Measurements from ENCODE around the gene MRM1. TPM values are rescaled to one million over a fixed set of nuclear protein-coding genes. Genes with fewer than 3 reads are reported as not detected.
A peak's percentile ranks its signal among the peaks of the same experiment; 100 is the strongest.

Gene MRM1, protein sequence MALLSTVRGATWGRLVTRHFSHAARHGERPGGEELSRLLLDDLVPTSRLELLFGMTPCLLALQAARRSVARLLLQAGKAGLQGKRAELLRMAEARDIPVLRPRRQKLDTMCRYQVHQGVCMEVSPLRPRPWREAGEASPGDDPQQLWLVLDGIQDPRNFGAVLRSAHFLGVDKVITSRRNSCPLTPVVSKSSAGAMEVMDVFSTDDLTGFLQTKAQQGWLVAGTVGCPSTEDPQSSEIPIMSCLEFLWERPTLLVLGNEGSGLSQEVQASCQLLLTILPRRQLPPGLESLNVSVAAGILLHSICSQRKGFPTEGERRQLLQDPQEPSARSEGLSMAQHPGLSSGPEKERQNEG
- 5.1 to 5.6 TPM (median 5.4 TPM) in 3 replicates for total RNA-seq

DNA sequence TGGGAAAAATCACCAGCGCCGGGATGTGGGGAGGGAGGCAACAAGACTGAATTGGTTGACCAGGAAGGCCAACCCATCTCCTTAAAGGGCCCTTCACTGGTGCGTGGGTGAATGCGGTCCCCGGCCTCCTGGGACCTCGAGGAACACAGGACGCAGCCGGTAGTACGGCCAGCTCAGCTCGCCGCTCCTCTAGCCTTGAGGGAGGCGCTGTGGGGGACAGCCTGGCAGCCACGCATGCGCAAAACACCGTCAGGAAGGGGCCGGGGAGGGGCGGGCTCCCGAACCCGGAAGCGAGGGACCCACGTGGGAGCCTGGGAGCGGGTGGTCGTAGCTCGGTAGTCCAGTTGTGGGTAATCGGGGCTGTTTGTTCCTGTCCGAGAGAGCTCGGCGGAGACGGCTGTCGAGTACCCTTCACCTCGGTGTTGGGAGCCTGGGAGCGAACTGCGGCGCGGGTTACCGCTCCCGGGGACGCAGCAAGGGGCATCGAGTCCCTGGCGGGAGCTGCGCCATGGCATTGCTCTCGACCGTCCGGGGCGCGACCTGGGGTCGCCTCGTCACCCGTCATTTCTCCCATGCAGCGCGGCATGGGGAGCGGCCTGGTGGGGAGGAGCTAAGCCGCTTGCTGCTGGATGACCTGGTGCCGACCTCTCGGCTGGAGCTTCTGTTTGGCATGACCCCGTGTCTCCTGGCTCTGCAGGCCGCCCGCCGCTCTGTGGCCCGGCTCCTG, at the start of gene MRM1:
Gene MRM1, plus strand, starts transcription at position 281 of the 727 bp plus-strand sequence. Its CDS starts 228 bp downstream, at position 509.
- Mint-ChIP-seq H3K4me3 (peak within 1 kb of the TSS; percentile 82), H3K27me3 (ENCODE audit: low read depth) (no peaks in the 10 kb centered on the region), H3K4me1 (peaks cover 22% of the 10 kb centered on the region), H3K27ac (peak within 1 kb of the TSS; percentile 81), H3K36me3 (no peaks in the 10 kb centered on the region), H3K9me3 (no peaks in the 10 kb centered on the region)
- TF ChIP-seq, protein P1, sequence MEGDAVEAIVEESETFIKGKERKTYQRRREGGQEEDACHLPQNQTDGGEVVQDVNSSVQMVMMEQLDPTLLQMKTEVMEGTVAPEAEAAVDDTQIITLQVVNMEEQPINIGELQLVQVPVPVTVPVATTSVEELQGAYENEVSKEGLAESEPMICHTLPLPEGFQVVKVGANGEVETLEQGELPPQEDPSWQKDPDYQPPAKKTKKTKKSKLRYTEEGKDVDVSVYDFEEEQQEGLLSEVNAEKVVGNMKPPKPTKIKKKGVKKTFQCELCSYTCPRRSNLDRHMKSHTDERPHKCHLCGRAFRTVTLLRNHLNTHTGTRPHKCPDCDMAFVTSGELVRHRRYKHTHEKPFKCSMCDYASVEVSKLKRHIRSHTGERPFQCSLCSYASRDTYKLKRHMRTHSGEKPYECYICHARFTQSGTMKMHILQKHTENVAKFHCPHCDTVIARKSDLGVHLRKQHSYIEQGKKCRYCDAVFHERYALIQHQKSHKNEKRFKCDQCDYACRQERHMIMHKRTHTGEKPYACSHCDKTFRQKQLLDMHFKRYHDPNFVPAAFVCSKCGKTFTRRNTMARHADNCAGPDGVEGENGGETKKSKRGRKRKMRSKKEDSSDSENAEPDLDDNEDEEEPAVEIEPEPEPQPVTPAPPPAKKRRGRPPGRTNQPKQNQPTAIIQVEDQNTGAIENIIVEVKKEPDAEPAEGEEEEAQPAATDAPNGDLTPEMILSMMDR (IDR thresholded peaks at IDR 0.05; ENCODE audit: unreplicated experiment) = no peak
- DNase-seq (ENCODE audit: low spot score in 2 of 2, unreplicated experiment in 2 of 2) = peak; percentile 87 to 93

DNA sequence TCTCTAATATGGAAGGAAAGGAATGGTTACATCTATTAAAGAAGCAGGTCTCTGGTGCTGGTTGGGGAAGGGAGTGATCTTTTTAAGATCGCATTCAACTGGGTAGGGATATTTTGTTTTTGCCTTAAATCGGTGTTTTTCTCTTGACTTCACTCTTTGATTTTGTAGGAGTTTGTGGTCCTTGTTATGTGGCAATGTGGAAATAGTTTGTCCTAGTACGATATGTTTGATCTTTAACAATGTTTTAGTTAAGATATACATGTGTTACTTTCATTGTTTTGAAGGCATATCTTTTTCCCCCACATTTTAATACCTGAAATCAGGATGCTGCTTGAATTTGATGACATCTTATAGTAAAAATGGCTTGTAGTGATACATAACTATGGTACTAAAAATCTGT, 47.9 kb upstream of the MRM1 start:
- Mint-ChIP-seq H3K4me3 (no peak overlapping the region), H3K27me3 (ENCODE audit: low read depth) (no peaks in the 10 kb centered on the region), H3K4me1 (peaks cover 4% of the 10 kb centered on the region), H3K9me3 (no peaks in the 10 kb centered on the region), H3K27ac (peak overlapping the region; percentile 18), H3K36me3 (peaks cover 19% of the 10 kb centered on the region)
- TF ChIP-seq, protein P1 (IDR thresholded peaks at IDR 0.05; ENCODE audit: unreplicated experiment) = no peak
- no peak for DNase-seq (ENCODE audit: low spot score in 2 of 2, unreplicated experiment in 2 of 2)

DNA sequence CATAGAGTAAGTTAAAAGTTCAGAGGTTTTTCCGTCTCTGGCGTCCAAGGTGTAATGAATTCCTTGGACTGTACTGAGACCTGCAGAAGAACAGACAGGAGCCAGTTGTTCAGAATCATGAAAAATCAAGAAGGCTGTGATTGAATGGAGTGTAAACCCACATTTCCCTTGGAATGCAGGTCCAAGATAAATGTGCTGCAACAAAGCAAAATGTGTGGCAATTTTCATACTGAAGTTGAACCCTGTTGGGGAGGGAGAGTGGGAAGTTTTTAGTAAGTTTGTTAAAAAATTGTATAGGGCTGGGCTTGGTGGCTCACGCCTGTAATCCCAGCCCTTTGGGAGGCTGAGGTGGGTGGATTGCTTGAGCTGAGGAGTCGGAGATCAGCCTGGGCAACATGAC, 35.3 kb upstream of the MRM1 start:
- Mint-ChIP-seq H3K4me3 (no peak overlapping the region), H3K9me3 (no peaks in the 10 kb centered on the region), H3K27ac (no peak overlapping the region), H3K36me3 (peaks cover 37% of the 10 kb centered on the region), H3K4me1 (no peaks in the 10 kb centered on the region), H3K27me3 (ENCODE audit: low read depth) (no peaks in the 10 kb centered on the region)
- TF ChIP-seq, protein P1 (IDR thresholded peaks at IDR 0.05; ENCODE audit: unreplicated experiment) = no peak
- no peak for DNase-seq (ENCODE audit: low spot score in 2 of 2, unreplicated experiment in 2 of 2)

DNA sequence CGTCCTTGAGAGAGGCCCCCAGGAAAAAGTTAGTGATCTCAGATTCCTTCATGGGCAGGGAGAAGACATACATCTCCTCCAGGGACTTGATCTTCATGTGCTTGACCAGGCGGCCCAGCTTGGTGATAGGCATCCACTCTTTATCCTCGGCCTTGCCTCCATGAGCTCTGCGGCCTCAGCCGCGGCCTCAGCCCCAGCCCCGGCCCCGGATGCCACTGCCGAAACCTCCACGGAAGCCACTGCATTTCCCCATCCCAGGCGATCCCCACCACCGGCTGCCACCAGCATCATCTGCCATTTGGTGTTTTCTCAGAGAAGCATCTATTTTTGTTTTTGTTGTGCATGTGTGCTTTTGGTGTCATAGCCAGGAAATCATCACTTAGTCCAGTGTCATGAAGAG, 26.4 kb upstream of the MRM1 start:
- Mint-ChIP-seq H3K4me1 (no peaks in the 10 kb centered on the region), H3K4me3 (no peak overlapping the region), H3K36me3 (peaks cover 43% of the 10 kb centered on the region), H3K27me3 (ENCODE audit: low read depth) (no peaks in the 10 kb centered on the region), H3K27ac (no peak overlapping the region), H3K9me3 (no peaks in the 10 kb centered on the region)
- no peak for DNase-seq (ENCODE audit: low spot score in 2 of 2, unreplicated experiment in 2 of 2)
- TF ChIP-seq, protein P1 (IDR thresholded peaks at IDR 0.05; ENCODE audit: unreplicated experiment) = no peak

DNA sequence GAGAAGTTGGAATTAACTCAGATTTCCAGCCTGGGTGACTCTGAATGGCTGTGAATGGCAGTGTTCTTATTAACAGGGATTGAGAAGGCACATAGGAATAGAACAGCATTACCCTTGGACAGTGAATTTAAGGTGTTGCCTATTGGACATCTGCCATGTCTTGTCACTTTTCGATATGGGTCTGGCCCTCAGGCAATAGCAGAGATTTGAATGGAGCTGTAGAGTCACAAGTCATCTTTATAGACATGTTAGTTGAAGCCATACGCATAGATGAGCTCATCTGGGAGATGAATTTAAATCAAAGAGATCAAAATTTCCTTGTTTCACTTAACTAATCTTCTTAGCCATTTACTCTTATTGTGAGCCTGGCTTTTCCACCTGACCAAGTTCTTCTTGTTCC, 24.6 kb upstream of the MRM1 start:
- Mint-ChIP-seq H3K9me3 (no peaks in the 10 kb centered on the region), H3K36me3 (peaks cover 47% of the 10 kb centered on the region), H3K27ac (no peak overlapping the region), H3K4me3 (no peak overlapping the region), H3K27me3 (ENCODE audit: low read depth) (no peaks in the 10 kb centered on the region), H3K4me1 (no peaks in the 10 kb centered on the region)
- no peak for DNase-seq (ENCODE audit: low spot score in 2 of 2, unreplicated experiment in 2 of 2)
- TF ChIP-seq, protein P1 (IDR thresholded peaks at IDR 0.05; ENCODE audit: unreplicated experiment) = no peak

Measured in mesothelial cell of epicardium (in vitro differentiated cells).